DND-41 (cell line): ENCODE results near the gene ABHD8.

ENCODE experiments used
- CTCF ChIP-seq: IDR thresholded peaks from 2 replicates; pipeline ENCODE4 v1.5.1; 2012; ENCODE audit warnings: borderline replicate concordance, low read length, moderate library complexity, mild to moderate bottlenecking; ENCODE audit not compliant: poor library complexity, severe bottlenecking; ENCODE audit errors: extremely low read depth
- EZH2 ChIP-seq: IDR thresholded peaks from 3 replicates; pipeline ENCODE4 v1.6.1; 2012; ENCODE audit warnings: borderline replicate concordance, low read depth, mild to moderate bottlenecking, moderate library complexity, low read length, inconsistent platforms; ENCODE audit not compliant: severe bottlenecking

GRCh38 chr19:17303167-17303939 lies at the start of gene ABHD8:
- TF ChIP-seq CTCF: no peak
- TF ChIP-seq EZH2: no peak
